GM18499 (cell line): Measurements from ENCODE around the gene HBP1.

Source experiments
- ATAC-seq: cut with Tn5 transposase; IDR thresholded peaks from one replicate; pipeline ENCODE4 v1.9.1; 2021; ENCODE audit warnings: moderate number of reproducible peaks; ENCODE audit not compliant: insufficient read depth, unreplicated experiment

HBP1 gene

DNA sequence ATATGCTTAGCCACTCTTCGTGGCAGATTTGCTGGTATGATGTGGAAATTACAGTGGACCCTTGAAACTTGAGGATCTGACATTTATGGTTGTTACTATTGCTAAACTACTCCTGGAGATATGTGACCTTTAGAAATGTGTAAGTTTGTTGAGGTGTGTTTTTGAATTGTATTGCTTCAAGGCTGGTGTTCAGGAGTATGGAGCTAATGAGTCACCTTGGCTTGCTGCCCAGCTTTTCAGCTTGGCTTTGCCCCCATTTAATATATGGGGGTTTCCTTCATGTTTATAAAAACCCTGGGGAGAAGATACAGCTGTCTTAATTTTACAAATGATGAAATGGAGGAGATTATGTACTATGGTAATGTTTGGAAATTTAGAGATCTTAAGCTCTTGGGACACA is 11.6 kb downstream of the HBP1 start:
- ATAC-seq = no peak

DNA sequence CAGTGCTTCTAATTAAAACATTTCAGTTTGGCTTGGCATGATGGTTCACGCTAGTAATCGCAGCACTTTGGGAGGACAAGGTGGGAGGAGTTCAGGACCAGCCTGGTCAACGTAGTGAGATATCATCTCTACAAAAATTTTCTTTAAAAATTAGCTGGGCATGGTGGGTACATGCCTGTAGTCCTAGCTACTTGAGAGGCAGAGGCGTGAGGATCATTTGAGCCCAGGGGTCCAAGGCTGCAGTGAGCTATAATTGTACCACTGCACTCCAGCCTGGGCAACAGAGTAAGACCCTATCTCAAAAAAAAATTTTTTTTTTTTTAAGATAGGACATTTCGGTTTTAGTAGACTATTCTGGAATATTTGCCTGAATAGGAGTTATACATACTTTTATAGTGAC is 12.4 kb downstream of the HBP1 start:
- ATAC-seq = no peak

DNA sequence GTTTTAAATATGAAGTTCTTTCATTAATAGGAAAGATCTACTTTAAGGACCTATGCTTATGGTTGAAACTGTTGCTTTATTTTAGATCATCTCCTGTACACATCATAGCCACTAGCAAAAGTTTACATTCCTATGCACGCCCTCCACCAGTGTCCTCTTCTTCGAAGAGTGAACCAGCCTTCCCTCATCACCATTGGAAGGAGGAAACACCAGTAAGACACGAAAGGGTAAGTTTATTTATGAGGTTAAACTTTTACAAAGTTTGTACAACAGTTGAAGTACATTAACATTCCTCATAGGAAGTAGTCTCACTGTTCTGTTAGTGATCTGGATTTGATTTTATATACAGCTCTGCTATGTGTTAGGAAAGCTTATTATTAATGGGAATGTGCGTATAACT is 16.9 kb downstream of the HBP1 start:
- no peak for ATAC-seq

DNA sequence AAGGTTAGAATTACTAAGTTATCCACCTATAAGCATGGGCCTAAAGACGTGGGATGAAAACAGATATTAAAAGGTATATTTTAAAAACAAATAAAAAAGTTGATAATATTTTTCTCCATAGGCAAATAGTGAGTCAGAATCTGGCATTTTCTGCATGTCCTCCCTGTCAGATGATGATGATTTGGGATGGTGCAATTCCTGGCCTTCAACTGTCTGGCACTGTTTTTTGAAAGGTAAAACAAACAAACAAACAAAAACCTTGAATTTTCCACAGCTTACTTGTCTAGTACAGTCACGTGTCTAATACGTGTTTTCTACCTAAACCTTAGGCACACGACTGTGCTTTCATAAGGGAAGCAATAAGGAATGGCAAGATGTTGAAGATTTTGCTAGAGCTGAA is 17.4 kb downstream of the HBP1 start:
- ATAC-seq = no peak

DNA sequence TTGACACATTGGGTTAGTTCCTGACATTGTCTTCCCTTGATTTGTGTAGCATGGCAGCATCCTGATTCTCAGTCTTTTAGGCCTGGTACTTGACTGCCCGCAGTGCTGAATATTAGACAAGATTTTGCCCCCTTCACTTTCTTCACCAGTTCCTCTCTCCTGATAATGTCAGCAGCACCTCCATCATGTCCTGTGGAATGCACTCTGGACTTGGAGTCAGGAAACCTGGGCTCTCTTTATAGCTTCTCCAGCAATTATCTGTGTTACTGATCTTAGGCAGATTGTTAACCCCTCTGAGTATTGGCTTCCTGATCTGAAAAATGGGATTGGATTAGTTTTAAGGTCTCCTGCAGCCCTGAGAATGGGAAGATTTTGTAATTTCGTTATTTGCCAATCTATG is 19.0 kb downstream of the HBP1 start:
- no peak for ATAC-seq

DNA sequence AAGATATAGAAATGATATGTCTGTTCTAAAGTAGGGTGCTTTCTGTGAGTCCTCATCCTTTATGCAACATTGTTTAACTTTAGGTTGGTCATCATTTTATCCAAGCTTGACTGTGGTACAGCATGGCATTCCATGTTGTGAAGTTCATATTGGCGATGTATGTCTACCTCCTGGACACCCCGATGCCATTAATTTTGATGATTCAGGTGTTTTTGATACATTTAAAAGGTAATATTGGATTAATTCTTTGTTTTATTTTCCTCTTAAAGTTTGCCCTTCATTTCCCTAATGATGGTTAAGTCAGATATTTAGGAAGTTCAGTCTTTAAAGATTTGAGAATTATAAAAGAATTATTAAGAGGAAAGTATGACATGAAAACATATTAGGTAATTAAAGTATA is 21.3 kb downstream of the HBP1 start:
- no peak for ATAC-seq

DNA sequence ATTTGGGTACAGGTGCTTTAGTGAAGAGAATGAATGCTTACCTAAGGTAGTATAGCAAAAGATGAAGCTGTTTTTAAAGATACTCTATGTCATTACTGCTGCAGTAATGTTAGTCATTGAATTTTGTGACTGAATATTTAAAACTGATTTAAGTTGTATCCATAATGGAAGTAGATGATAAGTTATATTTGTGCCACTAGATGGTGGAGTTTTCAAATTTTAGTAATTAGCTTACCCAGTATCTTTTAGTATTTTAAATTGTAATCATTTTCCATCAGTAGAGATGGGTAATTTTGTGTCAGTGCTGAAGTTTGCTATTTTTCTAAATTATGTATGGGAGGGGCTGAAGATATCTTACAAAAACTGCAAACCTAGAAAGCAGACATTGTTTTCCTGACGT is 25.2 kb downstream of the HBP1 start:
- ATAC-seq = no peak

DNA sequence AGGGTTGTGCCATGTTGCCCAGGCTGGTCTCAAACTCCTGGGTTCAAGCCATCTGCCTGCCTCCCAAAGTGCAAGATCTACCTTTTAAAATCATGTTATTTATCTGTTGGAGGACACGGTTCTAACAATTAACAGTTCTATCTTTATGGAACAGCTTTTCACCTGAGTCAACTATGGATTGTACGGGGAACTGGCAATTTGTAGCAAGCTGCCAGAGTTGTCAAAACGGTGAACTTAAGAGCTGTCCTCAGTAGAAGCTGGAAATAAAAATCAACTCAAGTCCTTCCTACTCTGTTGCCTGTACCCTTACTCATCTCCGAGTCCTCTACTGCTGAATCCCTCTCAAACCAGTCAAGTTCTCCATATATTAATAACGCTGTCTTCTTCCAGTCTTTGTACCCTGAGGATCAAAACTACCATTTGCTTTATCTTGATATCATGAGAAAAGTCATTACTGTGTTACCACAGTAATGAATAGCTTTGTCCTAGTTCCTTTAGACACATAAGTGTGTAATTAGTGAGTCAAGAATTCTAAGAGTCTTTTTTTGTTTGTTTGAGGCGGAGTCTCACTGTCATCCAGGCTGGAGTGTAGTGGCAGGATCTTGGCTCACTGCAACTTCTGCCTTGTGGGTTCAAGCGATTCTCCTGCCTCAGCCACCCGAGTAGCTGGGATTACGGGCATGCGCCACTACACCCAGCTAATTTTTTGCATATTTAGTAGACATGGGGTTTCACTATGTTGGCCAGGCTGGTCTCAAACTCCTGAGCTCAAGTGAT is 28.2 kb downstream of the HBP1 start:
- ATAC-seq = no peak

DNA sequence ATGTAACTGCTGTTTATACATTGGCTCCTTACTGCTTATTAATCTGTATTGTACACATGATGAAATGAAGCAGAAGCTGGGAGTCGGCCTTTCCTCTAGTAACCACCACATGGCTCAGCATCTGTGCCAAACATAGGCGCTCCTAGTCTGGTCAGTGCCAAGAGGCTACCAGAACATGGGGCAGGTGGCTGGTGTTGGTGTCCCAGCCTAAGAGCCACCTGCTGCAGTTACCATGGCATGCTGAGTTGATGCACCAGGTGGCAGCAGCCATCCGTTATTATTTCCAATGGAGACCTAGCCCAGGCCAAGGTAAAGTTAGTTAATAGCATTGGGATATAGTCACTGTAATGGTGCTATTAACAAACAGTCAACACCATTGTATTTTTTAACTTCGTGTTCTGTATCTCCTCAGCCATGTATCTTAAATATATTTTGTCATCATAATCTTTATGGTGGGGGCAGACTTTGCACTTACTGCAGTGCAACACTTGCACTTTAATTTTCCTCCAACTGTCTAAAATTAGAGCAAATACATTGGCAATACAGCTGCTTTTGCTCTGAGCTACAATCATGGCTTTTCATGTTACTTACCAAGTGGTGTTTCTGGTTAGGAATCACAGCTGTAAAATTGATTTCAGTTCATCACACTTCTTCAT is 33.1 kb downstream of the HBP1 start:
- ATAC-seq = no peak

DNA sequence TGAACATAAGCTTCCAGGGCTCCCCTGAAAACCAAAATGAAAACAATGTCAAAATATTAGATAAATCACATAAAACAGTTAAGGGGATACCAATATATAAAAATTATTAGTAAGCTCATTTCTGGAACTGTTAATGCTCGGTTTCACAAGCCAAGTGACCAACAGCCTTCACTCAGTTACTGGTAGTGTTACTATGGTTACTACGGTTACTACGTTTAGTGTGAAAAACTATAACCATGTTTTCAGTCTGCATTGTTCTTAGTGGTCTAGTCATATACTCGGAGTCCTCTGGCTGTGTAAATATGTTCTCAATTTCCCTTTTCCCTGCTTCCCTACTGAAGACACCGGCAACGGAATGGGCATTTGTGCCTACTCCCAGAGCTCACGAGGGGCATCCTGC is 34.8 kb downstream of the HBP1 start:
- no peak for ATAC-seq

DNA sequence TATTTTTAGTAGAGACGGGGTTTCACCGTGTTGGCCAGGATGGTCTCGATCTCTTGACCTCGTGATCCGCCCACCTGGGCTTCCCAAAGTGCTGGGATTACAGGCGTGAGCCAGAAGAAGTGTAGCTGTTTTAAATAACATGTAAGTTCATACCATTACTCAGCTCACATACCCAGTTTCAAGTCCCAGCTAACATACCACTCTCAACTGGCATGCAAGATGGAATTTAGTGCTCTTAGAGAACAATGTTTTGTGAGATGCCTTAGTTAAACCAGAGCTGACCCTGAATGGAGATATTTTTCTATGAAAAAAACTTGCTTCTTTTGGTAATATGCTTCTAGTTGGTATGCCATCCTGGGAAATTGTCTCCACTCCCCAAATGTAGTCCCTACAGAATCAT is 37.3 kb downstream of the HBP1 start:
- ATAC-seq = no peak

DNA sequence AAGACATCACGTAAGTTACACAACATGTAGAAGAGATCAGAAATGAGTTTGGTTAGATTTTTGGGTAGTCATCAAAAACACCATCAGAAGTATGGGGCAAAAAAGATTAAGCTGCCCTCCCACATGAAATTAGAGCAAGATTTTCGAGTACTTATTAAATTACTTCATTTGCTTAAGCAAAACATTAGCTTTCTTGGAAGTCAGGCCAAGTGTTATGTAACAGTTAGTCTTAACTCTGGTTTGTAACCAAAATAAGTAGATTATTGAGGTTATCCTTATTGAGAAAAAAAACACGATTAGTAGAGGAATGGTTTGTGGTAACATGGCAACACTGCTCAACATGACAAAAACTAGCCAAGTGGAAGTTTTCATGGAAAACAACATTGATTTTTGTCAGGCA is 37.9 kb downstream of the HBP1 start:
- no peak for ATAC-seq

DNA sequence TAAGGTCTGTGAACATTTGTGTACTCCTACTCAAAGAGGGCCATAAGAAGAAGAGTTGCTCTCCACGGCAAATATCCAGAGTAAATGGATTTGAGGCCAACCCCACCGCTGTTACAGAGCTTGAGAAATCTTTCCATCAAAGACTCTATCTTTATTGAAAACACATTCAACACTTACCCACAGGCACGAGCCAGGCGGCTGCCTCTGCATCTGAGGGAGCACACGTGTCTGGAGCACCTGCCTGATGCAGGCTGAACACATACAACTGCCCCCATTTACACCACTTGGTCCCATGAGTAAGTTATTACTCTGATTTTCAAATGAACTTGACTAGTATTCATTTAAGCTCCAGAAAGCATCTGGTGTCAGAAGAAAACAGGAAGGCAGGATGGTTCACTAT is 38.7 kb downstream of the HBP1 start:
- no peak for ATAC-seq

DNA sequence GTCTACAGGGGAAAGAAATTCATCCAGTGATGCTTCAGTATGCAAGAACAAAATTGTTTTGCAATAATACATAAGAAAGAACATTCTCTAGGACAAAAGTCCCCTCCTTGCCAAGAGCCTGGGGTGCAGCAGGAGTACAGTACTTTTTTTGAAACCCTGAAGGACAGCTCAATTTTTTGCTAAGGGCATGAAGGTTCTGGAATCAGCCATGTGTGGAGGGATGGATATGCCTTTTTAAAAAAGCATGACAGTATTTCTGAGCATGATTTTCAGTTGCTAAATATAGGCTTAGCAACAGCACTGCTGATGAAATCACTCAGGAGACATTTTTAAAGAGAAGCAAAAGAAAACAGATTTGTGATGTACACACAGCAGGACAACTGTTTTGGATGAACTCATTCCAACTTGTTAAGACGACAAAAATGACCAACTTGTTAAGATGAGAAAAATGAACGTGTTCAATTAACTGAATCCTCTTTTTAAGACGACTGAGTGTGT is 39.3 kb downstream of the HBP1 start:
- ATAC-seq = no peak

DNA sequence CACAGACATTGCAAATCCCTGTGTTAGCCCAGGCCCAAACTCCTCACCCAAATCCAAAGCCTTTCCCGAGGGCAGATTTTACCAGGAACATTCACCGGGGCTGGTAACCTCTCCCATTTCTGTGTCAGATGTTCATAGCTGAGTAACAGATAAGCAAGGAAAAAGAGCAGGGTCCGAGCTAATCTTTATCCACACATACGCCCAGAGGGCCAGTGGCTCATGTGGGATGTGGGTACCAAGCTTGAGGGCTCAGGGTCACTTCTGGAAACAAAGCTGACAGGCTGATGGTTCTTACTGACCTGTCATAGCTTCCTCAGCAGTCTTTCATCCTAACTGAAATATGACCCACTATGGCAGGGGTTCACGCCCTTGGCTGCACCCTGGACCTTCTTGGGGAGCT is 39.8 kb downstream of the HBP1 start:
- no peak for ATAC-seq

DNA sequence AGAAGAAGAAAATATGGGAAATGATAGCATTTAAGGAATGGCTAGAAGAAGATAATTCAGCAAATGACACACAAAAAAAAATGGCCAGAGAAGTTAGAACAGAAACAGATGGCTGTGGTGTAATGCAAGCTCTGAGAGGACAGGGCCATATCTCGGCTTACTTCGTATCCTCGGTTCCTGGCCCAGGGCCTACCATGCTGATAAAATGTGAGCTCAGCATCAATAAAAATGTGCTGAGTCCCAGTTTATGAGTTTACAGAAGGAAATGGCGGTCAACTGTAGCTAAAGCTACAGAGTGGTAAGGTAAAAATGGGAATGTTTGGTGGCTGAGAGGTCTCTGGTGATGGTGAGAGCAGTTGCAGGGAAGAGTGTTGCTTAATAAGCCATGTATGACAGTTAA is 40.8 kb downstream of the HBP1 start:
- no peak for ATAC-seq

DNA sequence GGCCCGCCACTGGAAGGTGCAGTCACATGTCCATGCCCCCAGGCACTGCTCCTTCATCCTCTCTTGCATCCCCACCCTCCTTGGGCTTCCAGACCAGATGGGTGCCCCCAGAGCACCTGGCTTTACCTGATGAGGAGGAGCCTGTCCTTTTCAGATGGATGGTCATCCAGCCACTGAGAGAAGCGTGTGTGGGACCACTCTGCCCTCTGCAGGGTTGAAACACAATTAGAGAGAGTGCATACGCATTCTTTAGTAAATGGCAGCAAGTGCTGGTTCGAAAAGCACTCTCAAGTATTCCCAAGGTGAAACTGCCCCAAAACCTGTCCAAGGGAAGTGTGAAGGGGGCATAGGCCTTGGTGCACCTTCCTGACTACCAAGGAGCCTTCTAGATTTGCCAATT is 41.6 kb downstream of the HBP1 start:
- ATAC-seq = no peak

DNA sequence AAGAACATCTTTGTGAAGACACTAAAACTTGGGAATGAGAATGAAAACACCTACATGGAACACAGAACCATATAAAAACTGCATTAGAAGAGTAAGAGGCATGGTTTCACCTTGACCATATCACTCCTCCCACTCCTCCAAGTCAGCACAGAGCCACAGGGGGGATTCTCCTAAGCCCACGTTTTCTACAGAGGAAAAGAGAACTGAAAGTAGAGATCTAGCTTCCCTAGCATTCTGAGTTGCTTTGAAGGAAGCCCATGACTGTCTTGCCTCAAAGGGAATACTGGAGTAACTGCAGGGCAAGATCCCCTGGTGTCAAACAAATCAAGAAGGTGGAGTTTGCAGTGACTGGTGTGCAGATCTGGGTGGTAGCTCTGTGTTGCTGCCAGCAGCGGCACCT is 43.9 kb downstream of the HBP1 start:
- no peak for ATAC-seq

DNA sequence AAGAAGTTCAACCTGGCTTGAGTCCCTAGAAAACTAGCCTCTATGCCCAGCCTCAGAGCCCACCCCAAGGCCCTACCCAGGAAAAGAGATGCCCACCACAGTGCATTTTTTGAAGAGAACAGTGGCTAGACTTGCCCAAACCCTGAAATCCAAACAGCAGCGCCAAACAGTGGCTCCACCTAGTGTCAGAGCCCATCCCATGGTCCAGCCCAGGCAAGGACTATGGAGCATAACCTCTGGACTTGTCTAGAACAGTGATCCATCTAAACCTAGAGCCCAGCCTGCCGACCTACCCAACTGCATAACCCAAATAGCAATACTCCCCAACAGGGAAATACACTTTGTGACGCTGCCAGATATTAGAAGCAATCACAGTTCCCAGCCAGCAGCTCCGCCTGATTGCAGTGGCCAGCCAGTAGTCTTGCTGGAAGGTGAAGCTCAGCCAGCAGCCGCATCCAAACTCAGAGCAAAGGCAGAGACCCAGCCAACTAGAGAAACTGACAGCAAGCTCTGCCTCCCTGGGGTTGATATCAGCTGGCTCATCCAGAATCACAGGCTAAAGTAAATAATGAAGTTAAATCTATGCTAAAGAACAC is 44.5 kb downstream of the HBP1 start:
- no peak for ATAC-seq

DNA sequence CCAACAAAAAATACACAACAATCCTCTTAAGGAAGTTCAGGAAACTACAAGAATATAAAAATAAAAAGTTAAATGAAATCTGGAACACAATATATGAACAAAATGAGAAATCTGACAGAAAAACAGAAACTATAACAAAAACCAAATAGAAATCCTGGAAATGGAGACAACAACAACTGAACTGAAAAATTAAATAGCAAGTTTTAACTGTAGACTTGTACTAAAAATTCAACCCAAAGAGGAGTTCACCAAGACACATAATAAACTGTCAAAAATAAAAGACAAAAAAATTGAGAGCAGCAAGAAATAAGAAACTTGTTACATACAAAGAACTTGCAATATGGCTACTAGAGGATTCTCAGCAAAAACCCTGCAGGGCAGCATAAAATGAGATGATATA is 45.1 kb downstream of the HBP1 start:
- ATAC-seq = no peak

DNA sequence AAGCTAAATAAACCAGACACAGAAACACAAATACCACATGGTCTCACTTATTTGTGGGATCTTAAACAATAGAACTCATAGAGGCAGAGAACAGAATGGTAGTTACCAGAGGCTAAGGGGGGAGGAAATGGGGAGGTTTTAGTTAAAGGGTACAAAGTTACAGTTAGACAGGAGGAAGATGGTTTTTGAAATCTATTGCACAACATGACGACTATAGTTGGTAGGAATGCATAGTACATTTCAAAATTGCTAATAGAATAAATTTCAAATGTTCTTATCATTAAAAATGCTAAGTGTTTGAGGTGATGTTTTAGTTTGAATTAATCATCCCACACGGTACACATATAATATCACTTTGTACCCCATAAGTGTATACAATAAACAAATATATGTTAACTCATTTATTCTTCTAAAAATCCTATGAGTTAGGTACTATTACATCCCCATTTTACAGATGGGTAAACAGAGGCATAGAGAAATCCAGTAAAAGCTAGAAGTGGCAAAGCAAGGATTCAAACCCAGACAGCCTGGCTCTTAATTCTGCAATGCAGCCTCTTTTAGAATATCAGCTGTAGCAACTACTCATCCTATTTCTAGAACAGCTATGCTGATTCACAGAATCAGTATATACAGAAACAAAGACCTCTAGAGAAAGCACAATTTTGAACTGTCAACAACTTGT is 50.9 kb downstream of the HBP1 start:
- no peak for ATAC-seq
